H1 (cell line): ENCODE data around the gene KCNAB2. TPM values are rescaled to one million over a fixed set of nuclear protein-coding genes. Genes with fewer than 3 reads are reported as not detected.

Source experiments
- CTCF ChIA-PET: fragments of 300-600 bp; sonication (Branson Sonifier 250); formaldehyde crosslinking; loops from one replicate; lab custom pipeline; 2021; ENCODE audit not compliant: partially characterized antibody; lab: Charles Lee
- POLR2A ChIA-PET: fragments of 300-600 bp; sonication (Branson Sonifier 250); formaldehyde crosslinking; loops from one replicate; lab custom pipeline; 2021; ENCODE audit warnings: inconsistent platforms; ENCODE audit not compliant: partially characterized antibody; lab: Charles Lee
- DNase-seq, 2 experiments: peaks; one replicate each; pipeline versions ENCODE4 v3.0.0 to v3.0.0-alpha.2; 2010 to 2022; ENCODE audit warnings: low spot score in 2 of 2, low read depth in 1 of 2, mixed read lengths in 1 of 2
- FAIRE-seq: peaks from 2 replicates; lab custom pipeline; 2011; peaks lifted over from hg19 to GRCh38; lab: Jason Lieb, UNC
- H2AFZ ChIP-seq: 2 replicates; pipeline ENCODE4 v1.8.1; 2012; ENCODE audit warnings: low read length, inconsistent platforms
- H2AK5ac ChIP-seq: 2 replicates; pipeline ENCODE4 v1.6.1; 2013; ENCODE audit warnings: low read depth, low read length
- H2BK120ac ChIP-seq: replicated peaks from 2 replicates; pipeline ENCODE3; 2013; ENCODE audit warnings: low read depth, low read length, inconsistent platforms
- H2BK12ac ChIP-seq: 2 replicates; pipeline ENCODE4 v1.6.1; 2013; ENCODE audit warnings: low read depth, low read length
- H2BK15ac ChIP-seq: 2 replicates; pipeline ENCODE4 v1.6.1; 2013; ENCODE audit warnings: low read length
- H2BK20ac ChIP-seq: 2 replicates; pipeline ENCODE4 v1.6.1; 2013; ENCODE audit warnings: low read length
- H2BK5ac ChIP-seq: 2 replicates; pipeline ENCODE4 v1.6.1; 2013; ENCODE audit warnings: low read depth, low read length
- H3K14ac ChIP-seq: 2 replicates; pipeline ENCODE4 v1.6.1; 2013; ENCODE audit warnings: inconsistent platforms; ENCODE audit not compliant: insufficient read length
- H3K18ac ChIP-seq: 2 replicates; pipeline ENCODE4 v1.6.1; 2013; ENCODE audit warnings: low read length; ENCODE audit errors: extremely low read depth
- H3K23ac ChIP-seq: 2 replicates; pipeline ENCODE4 v1.6.1; 2013; ENCODE audit warnings: inconsistent platforms; ENCODE audit not compliant: insufficient read length
- H3K23me2 ChIP-seq: 2 replicates; pipeline ENCODE4 v1.6.1; 2013; ENCODE audit warnings: low read depth, low read length
- H3K27ac ChIP-seq: 2 replicates; pipeline ENCODE4 v1.6.1; 2011; ENCODE audit warnings: low read depth, low read length, inconsistent platforms
- H3K27me3 ChIP-seq, 4 experiments: replicated peaks in 1 of 4; 1 replicate in 1 of 4; 2 replicates in 3 of 4; pipeline versions ENCODE4 v1.6.1 to v1.8.1; 2011 to 2013; ENCODE audit warnings: low read length in 3 of 4, mild to moderate bottlenecking in 3 of 4, inconsistent platforms in 2 of 4, mixed read lengths in 2 of 4, moderate library complexity in 1 of 4; ENCODE audit not compliant: control insufficient read depth in 3 of 4, insufficient read depth in 3 of 4; ENCODE audit errors: extremely low read depth in 1 of 4
- H3K36me3 ChIP-seq, 4 experiments: 2 replicates each; pipeline versions ENCODE4 v1.6.1 to v1.8.1; 2011 to 2013; ENCODE audit warnings: mild to moderate bottlenecking in 4 of 4, low read length in 3 of 4, moderate library complexity in 2 of 4, control low read depth in 1 of 4, inconsistent platforms in 1 of 4; ENCODE audit not compliant: insufficient read depth in 4 of 4, control insufficient read depth in 2 of 4
- H3K4ac ChIP-seq: replicated peaks from 2 replicates; pipeline ENCODE3; 2013; ENCODE audit warnings: low read length, low read depth, mixed read lengths, inconsistent platforms; ENCODE audit not compliant: insufficient read length
- H3K4me1 ChIP-seq, 4 experiments: replicated peaks in 1 of 4; 1 replicate in 1 of 4; 2 replicates in 3 of 4; pipeline versions ENCODE4 v1.6.1 to v1.8.1; 2011 to 2013; ENCODE audit warnings: low read length in 3 of 4, inconsistent platforms in 2 of 4, mixed read lengths in 1 of 4; ENCODE audit not compliant: insufficient read depth in 4 of 4, control insufficient read depth in 3 of 4
- H3K4me2 ChIP-seq, 2 experiments: 2 replicates each; pipeline versions ENCODE4 v1.6.1 to v1.8.1; 2011 to 2013; ENCODE audit warnings: low read depth in 2 of 2, low read length in 2 of 2, control low read depth in 1 of 2, inconsistent platforms in 1 of 2, mild to moderate bottlenecking in 1 of 2; ENCODE audit not compliant: insufficient read depth in 1 of 2
- H3K4me3 ChIP-seq, 4 experiments: fragments of 200-600, 300-600 bp in 1 of 4; sonication (generic), shearing (Covaris generic), sonication (Bioruptor Twin) in 1 of 4; 2 replicates each; pipeline versions ENCODE4 v1.5.1 to v1.8.1; 2011 to 2016; ENCODE audit warnings: low read length in 4 of 4, low read depth in 3 of 4, control low read depth in 2 of 4, inconsistent platforms in 2 of 4, mild to moderate bottlenecking in 2 of 4, mixed read lengths in 1 of 4, moderate library complexity in 1 of 4; ENCODE audit not compliant: insufficient read depth in 2 of 4; ENCODE audit errors: extremely low read depth in 1 of 4
- H3K56ac ChIP-seq: replicated peaks from 2 replicates; pipeline ENCODE3; 2013; ENCODE audit warnings: low read depth, mild to moderate bottlenecking, mixed read lengths, low read length, inconsistent platforms; ENCODE audit not compliant: insufficient read length
- H3K79me1 ChIP-seq: 2 replicates; pipeline ENCODE4 v1.6.1; 2013; ENCODE audit warnings: low read depth, low read length, control low read depth
- H3K79me2 ChIP-seq, 2 experiments: 2 replicates each; pipeline versions ENCODE4 v1.6.1 to v1.8.1; 2012 to 2013; ENCODE audit warnings: low read length in 2 of 2, mild to moderate bottlenecking in 2 of 2, inconsistent platforms in 1 of 2; ENCODE audit not compliant: insufficient read depth in 2 of 2, control insufficient read depth in 1 of 2
- H3K9ac ChIP-seq, 4 experiments: replicated peaks in 1 of 4; 1 replicate in 1 of 4; 2 replicates in 3 of 4; pipeline versions ENCODE4 v1.6.1 to v1.8.1; 2011 to 2013; ENCODE audit warnings: low read depth in 3 of 4, low read length in 3 of 4, control low read depth in 2 of 4, mild to moderate bottlenecking in 2 of 4, moderate library complexity in 2 of 4, inconsistent platforms in 1 of 4; ENCODE audit errors: extremely low read depth in 1 of 4
- H3K9me3 ChIP-seq, 2 experiments: 2 replicates each; pipeline versions ENCODE4 v1.6.1 to v1.8.1; 2012 to 2013; ENCODE audit warnings: mild to moderate bottlenecking in 2 of 2, moderate library complexity in 2 of 2, control low read depth in 1 of 2, inconsistent platforms in 1 of 2, low read depth in 1 of 2, low read length in 1 of 2, mixed read lengths in 1 of 2; ENCODE audit not compliant: insufficient read depth in 2 of 2
- H4K20me1 ChIP-seq, 2 experiments: replicated peaks in 1 of 2; 2 replicates each; pipeline versions ENCODE3 to v1.8.1; 2011 to 2013; ENCODE audit warnings: inconsistent platforms in 2 of 2, low read length in 2 of 2, mild to moderate bottlenecking in 1 of 2; ENCODE audit not compliant: insufficient read depth in 2 of 2, control insufficient read depth in 1 of 2
- H4K5ac ChIP-seq: 2 replicates; pipeline ENCODE4 v1.6.1; 2013; ENCODE audit warnings: low read length, low read depth, mixed read lengths, inconsistent platforms; ENCODE audit not compliant: insufficient read length
- H4K8ac ChIP-seq: 2 replicates; pipeline ENCODE4 v1.8.0; 2013; ENCODE audit warnings: mild to moderate bottlenecking, moderate library complexity, low read length, inconsistent platforms; ENCODE audit not compliant: insufficient read depth; ENCODE audit errors: extremely low read depth
- H4K91ac ChIP-seq: replicated peaks from 2 replicates; pipeline ENCODE3; 2013; ENCODE audit warnings: low read length, mixed read lengths, inconsistent platforms; ENCODE audit not compliant: insufficient read length
- BACH1 ChIP-seq: IDR thresholded peaks from 2 replicates; pipeline ENCODE4 v1.6.1; 2012; ENCODE audit warnings: low read length, improper control_type of control experiment
- CREB1 ChIP-seq: IDR thresholded peaks from 2 replicates; pipeline ENCODE4 v1.6.1; 2012; ENCODE audit warnings: inconsistent platforms
- FOSL1 ChIP-seq: IDR thresholded peaks from 2 replicates; pipeline ENCODE4 v1.6.1; 2011; ENCODE audit warnings: mild to moderate bottlenecking, low read depth, low read length, moderate library complexity; ENCODE audit not compliant: insufficient read depth
- GTF2F1 ChIP-seq: IDR thresholded peaks from 2 replicates; pipeline ENCODE4 v1.6.1; 2012; ENCODE audit warnings: low read depth, low read length, improper control_type of control experiment, borderline replicate concordance
- JUN ChIP-seq: IDR thresholded peaks from 2 replicates; pipeline ENCODE4 v1.6.1; 2011; ENCODE audit warnings: low read depth, mild to moderate bottlenecking, improper control_type of control experiment, low read length
- JUND ChIP-seq: IDR thresholded peaks from 2 replicates; pipeline ENCODE4 v1.6.1; 2011; ENCODE audit warnings: mild to moderate bottlenecking, improper control_type of control experiment, low read length
- RXRA ChIP-seq: IDR thresholded peaks from 2 replicates; pipeline ENCODE4 v1.6.1; 2011; ENCODE audit warnings: low read depth, mild to moderate bottlenecking, low read length, moderate library complexity; ENCODE audit not compliant: insufficient read depth
- SIRT6 ChIP-seq: IDR thresholded peaks from one replicate; pipeline ENCODE4 v1.7.1; 2012; ENCODE audit warnings: low read length, inconsistent platforms
- WGBS, 2 experiments: shearing (Covaris generic) in 1 of 2; methylation state at CpG; one replicate each; pipeline versions ENCODE4 v1.1.6 to v1.1.7; 2013 to 2015; ENCODE audit warnings: low lambda C conversion rate in 2 of 2, mixed read lengths in 2 of 2, inconsistent platforms in 1 of 2, low coverage in 1 of 2, missing lambda C conversion rate in 1 of 2; ENCODE audit not compliant: insufficient replicate concordance in 2 of 2, insufficient coverage in 1 of 2, insufficient read length in 1 of 2; ENCODE audit errors: extremely low coverage in 1 of 2, missing lambda C conversion rate in 1 of 2; 5-methylcytosine and 5-hydroxymethylcytosine counted together
- polyA plus RNA-seq, 7 experiments: library from polyadenylated mRNA; depleted of rRNA in 3 of 7; stranded (reverse) in 5 of 7; unstranded in 2 of 7; fragments of >200 nt in 5 of 7; fragments of 200-250 nt in 2 of 7; gene quantifications; 1 replicate in 5 of 7; 2 replicates in 1 of 7; 4 replicates in 1 of 7; pipeline versions ENCODE4 v1.2.1 to v1.2.3, GENCODE V29; 2011 to 2013; ENCODE audit warnings: missing spikeins in 2 of 7, mixed read lengths in 2 of 7
- total RNA-seq: library from RNA; stranded (reverse); fragmentation: NEBNext Ultra II Directional; extraction: Animal tissue kit (Norgen Biotek cat#: 25700); gene quantifications from 2 replicates; pipeline ENCODE4 v1.2.1, GENCODE V29; 2021
- TF ChIP-seq, protein P1 (sequence below): IDR thresholded peaks from 2 replicates; pipeline ENCODE4 v1.6.1; 2011; ENCODE audit warnings: low read length, improper control_type of control experiment

The KCNAB2 gene
- total and polyA plus RNA-seq, 2 of the 8 experiments (the other 6 are each of a cell fraction or from before 2014, with no cell fraction given): 4.5 to 7.0 TPM

DNA sequence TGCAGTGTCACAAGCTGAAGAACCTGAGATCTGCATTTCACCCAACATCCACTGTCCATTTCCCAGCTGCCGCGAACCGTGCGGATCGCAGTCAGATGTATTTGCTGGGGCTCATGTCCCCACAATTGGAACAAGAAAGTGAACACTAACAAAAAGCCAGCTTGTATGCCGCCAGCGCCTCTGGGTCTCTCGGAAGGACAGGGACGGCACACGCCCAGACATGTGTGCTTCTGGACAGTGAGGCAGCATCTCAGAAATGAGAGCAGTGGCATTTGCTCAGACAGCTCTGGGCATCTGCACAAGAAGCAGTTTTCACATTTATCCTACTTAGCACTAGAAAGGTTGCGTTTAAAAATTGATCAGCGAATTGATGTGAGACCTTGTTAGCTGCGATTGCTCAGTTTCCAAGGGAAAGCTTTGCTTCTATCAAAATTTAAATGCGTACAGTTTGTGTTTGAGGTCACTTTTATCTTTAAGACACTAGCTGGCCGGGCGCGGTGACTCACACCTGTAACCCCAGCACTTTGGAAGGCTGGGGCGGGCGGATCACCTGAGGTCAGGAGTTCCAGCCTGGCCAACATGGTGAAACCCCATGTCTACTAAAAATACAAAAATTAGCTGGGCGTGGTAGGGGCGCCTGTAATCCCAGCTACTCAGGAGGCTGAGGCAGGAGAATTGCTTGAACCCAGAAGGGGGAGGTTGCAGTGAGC lies 28.7 kb downstream of the KCNAB2 start:
- CTCF ChIA-PET: interaction anchor here (0.6 to 4.6 kb wide), 8 partner anchors 9 to 246 kb away, joined by 3 to 22 read pairs (median 4); no protein-coding TSS in a partner anchor
- Histone ChIP-seq H3K4ac (no peak overlapping the region), H3K9ac (no peak overlapping the region), H2BK20ac (no peak overlapping the region), H2BK12ac (no peak overlapping the region), H2BK5ac (no peak overlapping the region), H3K36me3 (no peaks in the 10 kb centered on the region), H3K27ac (no peak overlapping the region), H2BK15ac (no peak overlapping the region), H2AK5ac (no peak overlapping the region), H3K27me3 (no peaks in the 10 kb centered on the region; a peak in 1 of 7 replicates), H3K4me2 (no peak overlapping the region), H3K23ac (no peak overlapping the region), H2AFZ (no peak overlapping the region), H3K79me2 (no peaks in the 10 kb centered on the region), H4K5ac (no peak overlapping the region), H3K18ac (no peak overlapping the region), H3K4me3 (no peak overlapping the region), H3K23me2 (no peaks in the 10 kb centered on the region), H2BK120ac (no peak overlapping the region), H3K9me3 (no peaks in the 10 kb centered on the region), H4K20me1 (peaks cover 0 to 2% of the 10 kb centered on the region in 2 experiments), H3K79me1 (no peaks in the 10 kb centered on the region), H4K8ac (no peak overlapping the region), H3K4me1 (peaks cover 0 to 2% (median under 1%) of the 10 kb centered on the region in 4 experiments; a peak in 3 of 7 replicates), H3K56ac (no peak overlapping the region), H3K14ac (no peak overlapping the region), H4K91ac (no peak overlapping the region)
- TF ChIP-seq BACH1 (no peak), RXRA (no peak), FOSL1 (no peak), GTF2F1 (no peak), CREB1 (no peak), JUND (no peak), SIRT6 (no peak), JUN (no peak)
- TF ChIP-seq, protein P1, sequence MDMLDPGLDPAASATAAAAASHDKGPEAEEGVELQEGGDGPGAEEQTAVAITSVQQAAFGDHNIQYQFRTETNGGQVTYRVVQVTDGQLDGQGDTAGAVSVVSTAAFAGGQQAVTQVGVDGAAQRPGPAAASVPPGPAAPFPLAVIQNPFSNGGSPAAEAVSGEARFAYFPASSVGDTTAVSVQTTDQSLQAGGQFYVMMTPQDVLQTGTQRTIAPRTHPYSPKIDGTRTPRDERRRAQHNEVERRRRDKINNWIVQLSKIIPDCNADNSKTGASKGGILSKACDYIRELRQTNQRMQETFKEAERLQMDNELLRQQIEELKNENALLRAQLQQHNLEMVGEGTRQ: no peak
- POLR2A ChIA-PET: no interaction called here
- 90% methylated on average over 21 of the region's 21 CpGs; no CpG with 5 or more reads in 1 of the 2 experiments for WGBS, 2 experiments
- FAIRE-seq (no peak), DNase-seq (no peak)
